Activated gamma-delta T cell treated with anti-CD3 and anti-CD28 coated beads, Interleukin-2, amount 50 U/mL, for 16 hours (primary cell): ENCODE measurements around the gene TRIM26.
"Not testable (repeated sequence)": the region's sequence is repeated elsewhere in the genome, so short reads cannot be mapped to it uniquely, and the experiment has no call there.

Source experiments
- DNase-seq: peaks from one replicate; pipeline ENCODE4 v3.0.0-alpha.2; 2020; ENCODE audit warnings: low read depth

TRIM26 gene

GRCh38 chr6:30171677-30172471 lies 41.3 kb downstream of the TRIM26 start:
- no peak for DNase-seq

GRCh38 chr6:30169658-30170614 lies 43.3 kb downstream of the TRIM26 start:
- DNase-seq = no peak

- DNase-seq = no peak
These were observed 44.5 kb downstream of the TRIM26 start for GRCh38 chr6:30168741-30169140.

- no peak for DNase-seq
These were observed 46.1 kb downstream of the TRIM26 start for GRCh38 chr6:30167101-30167500.

GRCh38 chr6:30165238-30165637 lies 48.0 kb downstream of the TRIM26 start:
- DNase-seq = not testable (repeated sequence)

- no peak for DNase-seq
These were observed 48.5 kb downstream of the TRIM26 start for GRCh38 chr6:30164714-30165113.

GRCh38 chr6:30163918-30164654 lies 49.1 kb downstream of the TRIM26 start:
- no peak for DNase-seq

GRCh38 chr6:30163090-30163917 lies 49.9 kb downstream of the TRIM26 start, which contains the start of gene TRIM15:
Gene TRIM15, plus strand, starts transcription at chr6:30163546. Its CDS starts 139 bp downstream, at chr6:30163685.
- DNase-seq = no peak

GRCh38 chr6:30162265-30163089 lies 50.7 kb downstream of the TRIM26 start:
- no peak for DNase-seq

GRCh38 chr6:30160785-30161531 lies 52.2 kb downstream of the TRIM26 start, which contains the start of gene TRIM10:
Gene TRIM10, minus strand, starts transcription at chr6:30161211. Its CDS starts 353 bp downstream, at chr6:30160858.
- no peak for DNase-seq

GRCh38 chr6:30160008-30160784 lies 53.0 kb downstream of the TRIM26 start:
- no peak for DNase-seq

GRCh38 chr6:30158475-30159040 lies 54.6 kb downstream of the TRIM26 start:
- no peak for DNase-seq

GRCh38 chr6:30157999-30158398 lies 55.2 kb downstream of the TRIM26 start:
- no peak for DNase-seq

GRCh38 chr6:30157581-30157980 lies 55.6 kb downstream of the TRIM26 start:
- DNase-seq = no peak

- DNase-seq = no peak
These were observed 56.4 kb downstream of the TRIM26 start for GRCh38 chr6:30156774-30157173.

- DNase-seq = no peak
These were observed 57.0 kb downstream of the TRIM26 start for GRCh38 chr6:30156262-30156599.

- DNase-seq = no peak
These were observed 57.5 kb downstream of the TRIM26 start for GRCh38 chr6:30155520-30156261.
